Activated T-helper 9 cell treated with anti-CD3 and anti-CD28 coated beads, Interleukin-2, amount 50 U/mL, for 16 hours (primary cell): ENCODE data around the gene PRKCQ.
A peak's percentile ranks its signal among the peaks of the same experiment; 100 is the strongest.
"Not testable (repeated sequence)": the region's sequence is repeated elsewhere in the genome, so short reads cannot be mapped to it uniquely, and the experiment has no call there.

Experiments used
- DNase-seq: peaks from one replicate; pipeline ENCODE4 v3.0.0-alpha.2; 2020; ENCODE audit warnings: low read depth

Gene PRKCQ

DNA sequence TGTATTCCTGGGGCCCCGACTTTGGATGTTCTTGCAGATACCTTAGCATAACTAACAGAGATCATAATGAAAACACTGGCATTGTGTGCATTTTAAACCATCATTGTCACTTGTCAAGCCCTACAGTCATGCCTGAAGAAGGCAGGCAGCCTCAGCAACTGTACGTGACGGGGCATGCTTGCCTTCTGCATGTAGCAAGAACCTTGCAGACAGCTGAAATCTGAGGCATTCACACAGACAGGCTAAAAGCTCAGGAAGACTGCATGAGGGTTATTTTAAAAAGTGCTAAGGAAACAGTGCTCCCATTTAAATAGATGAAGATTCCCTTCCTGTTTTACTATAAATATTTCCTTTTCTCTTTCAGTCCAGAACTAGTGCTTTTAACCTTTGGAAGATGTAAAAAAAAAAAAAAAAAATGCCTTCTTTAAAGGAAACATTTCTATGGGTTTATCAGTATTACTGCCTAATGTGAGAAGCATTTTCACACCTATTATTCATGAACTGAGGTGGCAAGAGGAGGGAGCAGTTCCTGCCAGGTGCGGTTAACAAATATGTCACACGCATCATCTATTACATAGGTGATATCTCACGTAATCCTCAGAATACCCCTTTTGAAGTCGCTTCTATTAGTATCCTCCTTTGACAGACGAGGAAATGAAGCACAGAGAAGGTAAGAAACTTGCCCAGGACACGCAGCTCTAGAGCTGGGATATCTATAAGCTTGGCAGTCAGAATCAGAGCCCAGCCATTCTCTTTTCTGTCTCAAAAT, 88.1 kb downstream of the PRKCQ start:
- DNase-seq: peak; percentile 13

DNA sequence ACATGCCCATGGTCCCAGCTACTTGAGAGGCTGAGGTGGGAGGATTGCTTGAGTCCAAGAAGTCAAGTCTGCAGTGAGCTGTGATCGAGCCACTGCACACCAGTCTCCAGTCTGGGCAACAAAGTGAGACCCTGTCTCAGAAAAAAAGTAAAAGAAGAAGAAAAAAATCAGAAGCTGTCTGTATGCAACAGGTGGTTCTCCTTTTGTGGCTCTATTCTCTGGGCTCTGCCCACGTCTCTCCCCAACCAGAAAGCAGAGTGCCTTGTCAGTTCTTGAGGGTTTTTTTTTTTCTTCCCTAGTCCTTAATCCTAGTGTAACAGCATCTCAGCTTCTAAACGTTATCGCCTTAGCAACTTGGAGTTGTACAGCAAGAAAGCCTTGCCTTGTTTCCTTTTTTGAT, 89.5 kb downstream of the PRKCQ start:
- no peak for DNase-seq

GRCh38 chr10:6487920-6488319, 92.2 kb downstream of the PRKCQ start:
- DNase-seq: no peak

DNA sequence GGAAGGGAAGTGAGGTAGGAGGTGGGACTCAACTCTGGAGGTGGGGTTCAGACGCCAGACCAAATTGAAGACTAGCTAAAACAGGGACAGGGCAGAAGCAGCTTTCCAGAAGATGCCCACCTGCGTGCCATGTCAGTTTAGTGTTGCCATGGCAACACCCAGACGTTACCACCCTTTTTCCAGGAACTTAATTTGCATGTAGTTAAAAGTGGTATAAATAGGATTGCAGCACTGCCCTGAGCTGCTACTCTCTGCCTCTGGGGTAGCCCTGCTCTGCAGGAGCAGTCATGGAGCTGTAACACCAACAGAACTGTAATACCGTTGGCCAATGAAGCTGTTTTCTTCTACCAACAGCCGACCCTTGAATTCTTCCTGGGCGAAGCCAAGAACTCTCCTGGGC, 93.8 kb downstream of the PRKCQ start:
- DNase-seq: no peak

- DNase-seq: no peak
Measured at GRCh38 chr10:6482737-6483357, 97.2 kb downstream of the PRKCQ start.

- DNase-seq: no peak
Measured at GRCh38 chr10:6478722-6479121, 101.4 kb downstream of the PRKCQ start.

- no peak for DNase-seq
Measured at GRCh38 chr10:6476989-6477388, 103.1 kb downstream of the PRKCQ start.

DNA sequence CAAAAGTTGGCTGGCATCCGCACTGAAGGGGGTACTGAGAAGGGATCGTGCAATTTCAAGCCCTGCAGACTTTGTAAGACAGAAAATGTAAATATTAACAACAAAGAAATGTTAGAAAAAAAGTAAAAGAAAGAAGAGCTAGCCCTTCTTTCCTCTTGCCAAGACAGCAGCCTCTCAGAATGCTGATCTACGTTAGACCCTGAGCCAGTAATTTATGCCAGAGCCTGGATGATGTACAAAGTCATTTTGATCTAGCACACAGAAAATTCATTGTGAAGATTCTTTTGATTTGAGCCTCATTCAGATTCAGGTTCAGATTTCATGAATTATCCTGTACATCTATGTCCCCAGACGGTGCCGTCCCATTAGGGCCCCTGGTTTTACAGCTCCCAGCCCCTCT, 105.2 kb downstream of the PRKCQ start:
- DNase-seq: no peak

DNA sequence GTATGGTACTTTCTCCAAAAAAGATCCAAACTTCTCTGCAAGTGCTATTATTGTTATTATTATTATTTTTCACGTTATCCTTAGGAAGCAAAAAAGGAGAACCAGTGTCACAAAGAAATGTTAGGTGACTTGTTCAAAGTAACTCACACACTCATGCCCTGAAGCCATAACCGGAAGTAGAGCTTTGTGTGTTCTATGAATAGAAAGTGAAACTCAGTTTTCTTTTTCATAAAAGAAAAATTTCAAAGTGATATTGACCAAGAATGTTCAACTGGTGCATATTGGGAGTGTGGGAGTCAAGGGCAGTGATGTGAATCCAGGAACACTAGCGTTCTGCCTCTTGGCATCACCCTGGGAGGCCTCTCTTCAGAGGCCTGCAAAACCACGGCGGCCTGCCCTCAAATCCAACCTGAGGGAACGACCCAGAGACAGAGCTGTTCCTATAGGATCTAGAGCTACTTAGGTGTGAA, 106.1 kb downstream of the PRKCQ start:
- no peak for DNase-seq

GRCh38 chr10:6473430-6473829, 106.6 kb downstream of the PRKCQ start:
- DNase-seq: no peak

DNA sequence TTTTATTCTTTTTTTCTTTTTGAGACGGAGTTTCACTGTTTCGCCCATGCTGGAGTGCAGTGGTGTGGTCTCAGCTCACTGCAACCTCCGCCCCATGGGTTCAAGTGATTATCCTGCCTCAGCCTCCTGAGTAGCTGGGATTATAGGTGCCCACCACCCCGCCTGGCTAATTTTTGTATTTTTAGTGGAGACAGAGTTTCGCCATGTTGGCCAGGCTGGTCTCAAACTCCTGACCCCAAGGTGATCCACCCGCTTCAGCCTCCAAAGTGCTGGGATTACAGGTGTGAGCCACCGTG, 107.4 kb downstream of the PRKCQ start:
- DNase-seq: not testable (repeated sequence)

DNA sequence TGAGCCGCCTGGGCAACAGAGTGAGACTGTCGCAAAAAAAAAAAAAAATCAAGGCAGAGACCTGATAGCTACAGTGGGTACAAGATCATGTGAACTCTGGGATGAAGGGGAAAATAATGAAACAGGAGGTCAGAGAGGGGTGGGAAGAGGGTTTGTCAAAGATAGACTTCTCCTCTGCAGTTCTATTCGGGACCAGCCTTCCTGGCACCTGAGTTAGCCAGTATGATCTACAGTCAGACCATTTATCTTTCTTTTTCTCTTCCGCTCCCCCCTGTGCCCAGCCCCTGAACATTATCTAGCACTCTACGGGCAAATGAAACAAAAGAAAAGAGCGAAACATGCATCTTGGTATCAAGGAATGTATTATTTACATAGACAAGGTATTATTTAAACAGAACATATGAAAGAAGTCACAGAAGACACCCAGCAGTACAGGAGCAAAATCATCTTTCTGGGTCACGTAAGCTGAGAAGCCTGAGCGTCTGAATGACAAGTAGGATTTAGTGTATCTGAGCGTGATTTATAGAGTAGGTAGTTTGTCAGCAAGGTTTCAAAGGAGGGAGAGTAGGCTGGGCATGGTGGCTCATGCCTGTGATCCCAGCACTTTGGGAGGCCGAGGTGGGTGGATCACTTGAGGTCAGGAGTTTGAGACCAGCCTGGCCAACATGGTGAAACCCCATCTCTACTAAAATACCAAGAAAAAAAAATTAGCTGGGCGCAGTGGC, 109.0 kb downstream of the PRKCQ start:
- no peak for DNase-seq

DNA sequence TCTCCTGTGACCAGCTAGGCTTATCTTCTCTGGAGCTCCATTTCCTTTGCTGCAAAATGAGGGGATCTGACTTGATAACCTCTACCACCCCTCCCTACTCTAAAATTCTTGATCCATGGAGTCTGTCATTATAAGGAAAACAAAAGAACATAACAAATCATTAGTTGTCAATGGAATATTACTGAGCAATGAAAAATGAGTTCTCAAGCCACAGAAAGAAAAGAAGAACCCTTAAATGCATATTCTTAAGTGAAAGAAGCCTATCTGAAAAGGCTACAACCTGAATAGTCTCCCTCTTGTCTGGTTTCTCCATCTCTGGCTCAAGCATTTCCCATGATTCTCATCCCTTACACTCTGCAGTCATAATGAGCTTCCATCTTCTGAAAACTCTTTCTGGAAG, 110.4 kb downstream of the PRKCQ start:
- DNase-seq: no peak

DNA sequence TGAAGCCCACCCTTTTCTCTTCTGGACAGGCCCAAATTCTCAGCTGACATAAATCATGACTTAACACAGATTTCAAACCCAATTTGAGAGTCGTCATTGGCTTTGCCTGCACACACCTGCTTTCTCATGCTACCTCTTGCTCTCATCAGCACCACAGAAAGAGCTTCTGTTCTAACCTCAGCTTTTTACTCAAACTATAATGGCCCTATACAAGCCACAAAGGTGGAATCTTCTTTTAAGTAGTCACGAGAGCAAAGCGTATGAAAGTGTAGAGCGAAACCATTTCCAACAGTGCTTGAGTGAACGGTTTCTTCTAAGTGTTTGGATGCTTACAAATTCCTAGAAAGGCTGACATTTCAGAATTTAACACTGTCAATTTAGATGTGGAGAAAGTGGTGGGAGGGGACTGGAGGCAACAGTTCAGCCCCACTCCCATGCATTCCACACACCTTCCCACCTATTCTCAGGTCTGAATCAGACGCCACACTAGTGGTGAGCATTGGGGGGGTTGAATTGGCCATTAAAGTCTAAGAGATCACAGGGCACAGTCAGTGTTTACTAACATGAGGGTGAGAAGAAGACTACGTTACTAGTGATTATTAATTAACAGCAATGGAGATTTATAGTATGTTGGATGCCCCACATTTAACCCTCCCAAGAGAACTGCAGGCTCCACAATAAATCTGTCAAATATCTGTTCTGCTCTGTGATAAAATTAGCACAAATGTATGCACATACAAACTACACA, 114.0 kb downstream of the PRKCQ start:
- no peak for DNase-seq

GRCh38 chr10:6465437-6465836, 114.6 kb downstream of the PRKCQ start:
- DNase-seq: no peak

- no peak for DNase-seq
Measured at GRCh38 chr10:6464862-6465430, 115.1 kb downstream of the PRKCQ start.

DNA sequence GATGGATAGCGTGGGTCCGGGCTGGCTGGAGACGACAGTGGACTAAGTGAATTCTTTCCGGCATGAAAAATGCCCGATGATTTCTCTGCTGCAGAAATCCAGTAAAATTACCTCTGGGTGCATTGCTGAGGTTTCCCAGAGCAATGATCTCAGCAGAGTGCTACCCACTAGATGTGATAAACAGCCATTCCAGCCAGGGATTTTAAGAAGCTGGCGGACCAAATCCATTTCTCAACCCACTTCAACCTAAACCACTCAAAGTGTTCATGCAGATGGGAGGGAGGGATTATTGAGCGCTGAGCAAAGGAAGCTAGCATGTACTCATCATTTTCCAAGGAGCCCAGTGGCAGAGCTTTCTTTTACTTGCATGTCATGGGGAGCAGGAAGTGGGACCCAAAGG, 116.7 kb downstream of the PRKCQ start:
- no peak for DNase-seq

DNA sequence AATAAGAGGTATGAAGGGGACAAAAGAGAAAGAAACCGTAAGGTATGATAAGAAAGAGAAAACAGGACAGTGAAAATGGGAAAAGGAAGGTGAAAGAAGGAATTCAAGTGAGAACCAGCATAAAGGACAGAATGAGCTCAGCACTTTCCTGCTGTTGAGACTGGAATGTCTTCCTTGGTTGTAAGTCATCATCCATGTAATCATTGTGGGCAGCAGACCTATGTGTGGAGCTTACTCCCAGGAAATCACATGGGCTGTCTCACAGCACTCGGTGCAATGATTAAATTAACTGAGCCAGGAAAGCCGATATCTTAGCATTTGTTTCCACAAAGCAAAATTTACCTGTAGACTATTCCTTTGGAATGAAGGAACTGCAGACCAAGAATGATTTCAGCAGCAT, 118.1 kb downstream of the PRKCQ start:
- no peak for DNase-seq

DNA sequence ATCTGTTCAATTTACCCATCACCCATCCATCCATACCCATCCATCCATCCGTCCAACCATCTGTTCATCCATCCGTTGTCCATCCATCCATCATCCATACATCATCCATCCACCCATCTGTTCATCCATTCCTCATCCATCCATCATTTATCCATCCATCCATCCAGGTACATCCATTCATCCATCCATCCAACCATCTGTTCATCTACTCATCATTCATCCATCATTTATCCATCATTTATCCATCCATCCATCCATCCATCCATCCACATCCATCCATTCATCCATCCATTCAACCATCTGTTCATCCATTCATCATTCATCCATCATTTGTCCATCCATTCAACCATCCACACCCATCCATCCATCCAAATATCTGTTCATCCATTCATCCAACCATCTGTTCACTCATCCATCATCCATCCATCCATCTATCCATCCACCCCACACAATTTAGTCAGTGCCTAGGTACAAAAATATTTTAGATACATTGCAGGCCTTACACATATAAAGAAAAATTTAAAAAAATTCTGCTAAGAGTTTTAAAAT, 119.1 kb downstream of the PRKCQ start:
- DNase-seq: no peak

DNA sequence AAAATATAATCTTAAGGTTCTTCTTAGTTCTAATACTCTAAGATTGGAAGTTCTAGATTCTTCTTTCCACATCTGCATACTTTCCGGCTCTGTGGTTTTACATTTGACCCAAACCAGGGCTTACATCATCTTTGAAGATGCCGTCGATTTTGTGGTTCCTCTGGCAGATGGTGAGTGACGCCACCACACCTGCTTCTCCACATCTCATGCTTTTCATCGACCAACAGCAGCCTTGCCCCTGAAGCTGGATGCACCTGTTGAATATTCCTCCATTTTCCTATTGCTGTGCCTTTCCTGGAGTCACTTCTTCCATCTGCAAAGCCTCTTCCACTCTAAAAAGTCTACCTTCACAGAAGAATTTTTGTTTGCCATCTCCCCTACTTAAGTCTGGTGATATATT, 121.3 kb downstream of the PRKCQ start:
- DNase-seq: no peak

GRCh38 chr10:6457376-6457775, 122.7 kb downstream of the PRKCQ start:
- no peak for DNase-seq

- no peak for DNase-seq
Measured at GRCh38 chr10:6456067-6456466, 124.0 kb downstream of the PRKCQ start.
